ENCODE data around the gene ATP6V1E1.

Gene ATP6V1E1

GRCh38 chr22:17542452-17542851 lies 86.1 kb downstream of the ATP6V1E1 start:
- no peak overlapping the region for H3K4me3 ChIP-seq (ENCODE audit: low read depth, low read length)
- H3K36me3 ChIP-seq (ENCODE audit: control insufficient read depth in 2 of 2, insufficient read depth in 1 of 2, low read length in 2 of 2) = peaks cover 13 to 58% of the 10 kb centered on the region in 2 experiments
- no peaks in the 10 kb centered on the region for H3K4me1 ChIP-seq (ENCODE audit: control insufficient read depth, insufficient read depth, low read length)
- TF ChIP-seq FEZF1 (tag by site-specific recombination; IDR thresholded peaks at IDR 0.05) (no peak), ZNF157 (tag by site-specific recombination; IDR thresholded peaks at IDR 0.05) (no peak), ZNF560 (tag by site-specific recombination; IDR thresholded peaks at IDR 0.05; ENCODE audit: borderline replicate concordance) (no peak), ZNF768 (tag by site-specific recombination; IDR thresholded peaks at IDR 0.05) (no peak), ZNF518A (tag by site-specific recombination; conservative IDR thresholded peaks at IDR 0.05; ENCODE audit: low read depth) (no peak), ZNF10 (tag by site-specific recombination; IDR thresholded peaks at IDR 0.05) (no peak), ZNF785 (tag by site-specific recombination; IDR thresholded peaks at IDR 0.05) (no peak), ZNF146 (tag by site-specific recombination; IDR thresholded peaks at IDR 0.05) (no peak), ZNF488 (tag by site-specific recombination; IDR thresholded peaks at IDR 0.05) (no peak), SCRT2 (tag by site-specific recombination; IDR thresholded peaks at IDR 0.05) (no peak), ZNF114 (tag by site-specific recombination; IDR thresholded peaks at IDR 0.05) (no peak), ZNF280C (tag by site-specific recombination; IDR thresholded peaks at IDR 0.05) (no peak), ZNF175 (tag by site-specific recombination; IDR thresholded peaks at IDR 0.05) (no peak), ZBTB10 (tag by site-specific recombination; IDR thresholded peaks at IDR 0.05) (no peak), ZNF530 (tag by site-specific recombination; IDR thresholded peaks at IDR 0.05; ENCODE audit: low read depth) (no peak), HOXA7 (CRISPR knock-in tag; IDR thresholded peaks at IDR 0.05; ENCODE audit: borderline replicate concordance) (no peak), OSR2 (tag by site-specific recombination; IDR thresholded peaks at IDR 0.05) (no peak), ZNF302 (tag by site-specific recombination; IDR thresholded peaks at IDR 0.05; ENCODE audit: low read depth) (no peak), ZNF664 (tag by site-specific recombination; IDR thresholded peaks at IDR 0.05) (no peak)
- ChIA-PET CTCF (no interaction called here), POLR2A (no interaction called here)
- no peaks in the 10 kb centered on the region for H3K9me3 ChIP-seq (ENCODE audit: control insufficient read depth, insufficient read depth, low read depth, low read length)
- H3K27ac ChIP-seq (ENCODE audit: extremely low read depth, low read depth, low read length) = no peak overlapping the region
